Neural progenitor cell (in vitro differentiated cells): ENCODE data around the gene GLP1R.
A peak's percentile ranks its signal among the peaks of the same experiment; 100 is the strongest.

ENCODE experiments used
- CTCF ChIP-seq: fragments of 200-600 bp; sonication (generic); IDR thresholded peaks from 2 replicates; pipeline ENCODE4 v1.5.1; 2017; ENCODE audit warnings: antibody characterized with exemption, mild to moderate bottlenecking
- EZH2 ChIP-seq: fragments of 200-600 bp; sonication (generic); IDR thresholded peaks from 2 replicates; pipeline ENCODE4 v1.6.1; 2017; ENCODE audit warnings: antibody characterized with exemption, mild to moderate bottlenecking, moderate library complexity
- EZH2phosphoT487 ChIP-seq: fragments of 200-600 bp; sonication (generic); IDR thresholded peaks from 2 replicates; pipeline ENCODE4 v1.6.1; 2017; ENCODE audit warnings: antibody characterized with exemption

- TF ChIP-seq EZH2 (peak; percentile 62), CTCF (no peak), EZH2phosphoT487 (no peak)
These were observed at the start of gene GLP1R for GRCh38 chr6:39048481-39049399.
